NCI-H69 (cell line): ENCODE data around the gene STING1.
"Not testable (repeated sequence)": the region's sequence is repeated elsewhere in the genome, so short reads cannot be mapped to it uniquely, and the experiment has no call there.

Source experiments
- DNase-seq: peaks from one replicate; lab custom pipeline; 2025; lab: John Stamatoyannopoulos, UW

STING1 gene

GRCh38 chr5:139462586-139463276 is 19.8 kb downstream of the STING1 start, which contains the start of gene ECSCR:
Gene ECSCR, minus strand, starts transcription at chr5:139462743. Its CDS starts 73 bp downstream, at chr5:139462670.
- peak; percentile 71 for DNase-seq

GRCh38 chr5:139461698-139462097 is 20.9 kb downstream of the STING1 start:
- DNase-seq = no peak

- DNase-seq = no peak
Observed at GRCh38 chr5:139461176-139461575, 21.4 kb downstream of the STING1 start.

- DNase-seq = no peak
Observed at GRCh38 chr5:139460455-139460854, 22.1 kb downstream of the STING1 start.

DNA sequence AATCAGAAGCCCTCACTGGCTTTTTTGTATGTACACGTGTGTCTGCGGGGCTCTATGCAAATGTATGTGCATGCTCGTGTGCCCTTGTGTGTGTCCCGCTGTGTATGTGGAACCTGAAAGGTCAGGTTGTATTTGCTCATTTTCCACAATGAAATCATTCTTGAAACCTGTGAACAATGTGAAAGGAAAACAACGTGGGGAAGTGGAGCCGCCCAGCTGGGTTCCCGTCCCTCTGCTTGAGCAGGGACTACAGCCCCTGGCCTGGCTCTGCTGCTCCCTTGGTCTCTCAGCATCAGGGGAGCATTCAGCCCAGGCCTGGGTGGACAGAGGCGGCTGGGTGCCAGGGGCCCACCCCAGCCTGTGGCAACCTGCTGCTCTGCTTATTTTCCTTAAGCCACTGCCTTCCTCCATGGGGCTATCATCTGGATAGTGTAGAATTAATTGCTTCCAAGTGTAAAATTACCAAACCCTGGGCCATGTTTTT is 23.1 kb downstream of the STING1 start:
- DNase-seq = peak; percentile 64

DNA sequence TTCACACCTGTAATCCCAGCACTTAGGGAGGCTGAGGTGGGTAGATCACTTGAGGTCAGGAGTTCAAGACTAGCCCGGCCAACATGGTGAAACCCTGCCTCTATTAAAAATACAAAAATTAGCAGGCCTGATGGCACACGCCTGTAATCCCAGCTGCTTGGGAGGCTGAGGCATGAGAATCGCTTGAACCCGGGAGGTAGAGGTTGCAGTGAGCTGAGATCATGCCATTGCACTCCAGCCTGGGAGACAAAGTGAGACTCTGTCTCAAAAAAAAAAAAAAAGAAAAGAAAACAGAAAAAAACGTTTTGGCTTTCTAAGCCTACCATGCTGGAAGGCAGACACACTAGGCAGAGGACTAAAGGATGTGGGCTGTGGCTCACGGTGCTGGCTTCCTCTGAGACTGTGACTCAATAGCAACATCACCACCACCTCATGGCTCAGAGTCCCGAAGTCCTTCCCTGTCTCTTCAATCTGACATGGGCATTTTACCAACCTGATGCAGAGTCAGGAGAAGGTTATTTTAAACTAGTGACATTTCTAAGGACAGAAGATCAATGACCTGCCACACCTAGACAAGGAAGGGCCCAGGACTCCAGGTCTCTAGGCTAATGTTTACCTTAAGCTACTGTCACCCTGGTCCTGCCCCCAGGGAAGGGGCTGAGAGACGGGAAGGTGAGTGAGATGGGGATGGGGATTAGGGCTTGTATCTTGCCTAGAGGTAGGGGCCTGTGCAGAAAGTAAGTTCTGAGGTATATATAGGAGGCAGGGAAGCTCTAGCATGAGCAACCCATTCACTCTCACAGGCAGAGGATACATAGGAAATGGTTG is 23.8 kb downstream of the STING1 start:
- DNase-seq = peak; percentile 50

GRCh38 chr5:139457653-139458306 is 24.8 kb downstream of the STING1 start:
- DNase-seq = no peak

DNA sequence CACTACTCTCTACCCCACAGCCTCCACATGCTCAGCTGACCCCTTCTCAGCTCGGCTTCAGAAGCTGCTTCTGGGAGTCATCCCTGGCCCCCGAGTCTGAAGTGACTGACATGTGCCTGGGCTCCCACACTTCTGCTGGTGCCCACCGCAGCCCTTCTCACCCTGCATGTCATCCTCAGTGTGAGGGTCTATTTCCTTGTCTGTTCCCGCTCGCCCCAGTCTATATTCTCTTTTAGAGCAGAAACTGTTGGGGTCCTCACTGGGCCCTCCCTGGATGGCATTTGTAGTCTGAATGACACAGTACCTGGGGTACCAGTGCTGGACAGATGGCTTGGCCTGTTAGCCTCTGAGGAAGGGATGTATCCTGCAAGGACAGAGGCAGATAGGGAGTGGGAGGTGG is 25.3 kb downstream of the STING1 start:
- DNase-seq = no peak

- no peak for DNase-seq
Observed at GRCh38 chr5:139456776-139457175, 25.8 kb downstream of the STING1 start.

DNA sequence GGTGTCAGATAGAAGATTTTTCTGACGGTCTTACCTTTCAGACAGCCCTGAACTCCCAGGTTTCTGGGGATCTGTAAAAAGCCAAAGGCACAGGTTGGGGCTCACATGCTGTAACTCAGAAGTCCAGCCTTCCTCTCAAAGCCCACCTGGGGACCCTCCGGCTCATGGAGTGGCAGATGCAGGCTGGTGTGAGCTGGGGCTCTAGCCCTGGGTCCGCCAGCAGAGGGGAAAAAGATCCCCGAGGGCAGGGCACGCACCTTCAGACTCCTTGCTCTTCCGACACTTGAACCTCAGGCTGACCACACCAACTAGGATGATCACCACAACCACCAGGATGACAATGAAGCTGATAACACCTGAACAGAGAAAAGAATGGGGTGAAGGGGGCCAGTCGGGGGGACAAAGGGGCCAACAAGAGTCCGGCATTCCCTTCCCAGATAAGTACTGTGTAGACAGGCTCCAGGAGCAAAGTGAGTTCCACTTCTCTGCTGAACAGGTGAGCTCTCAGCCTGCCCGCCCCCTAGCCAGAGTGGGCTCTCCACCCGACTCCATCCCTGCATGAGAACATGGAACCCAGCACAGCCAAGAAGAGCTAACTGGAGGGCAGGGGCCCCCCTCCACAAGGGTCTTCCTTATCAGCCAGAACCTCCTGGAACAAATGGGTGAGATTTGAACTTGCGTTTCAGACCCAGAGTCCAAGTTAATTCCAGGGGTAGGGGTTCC is 27.8 kb downstream of the STING1 start:
- no peak for DNase-seq

GRCh38 chr5:139453683-139454567 is 28.6 kb downstream of the STING1 start:
- DNase-seq = no peak

- no peak for DNase-seq
Observed at GRCh38 chr5:139451878-139452660, 30.5 kb downstream of the STING1 start.

GRCh38 chr5:139451176-139451575 is 31.4 kb downstream of the STING1 start:
- DNase-seq = no peak

DNA sequence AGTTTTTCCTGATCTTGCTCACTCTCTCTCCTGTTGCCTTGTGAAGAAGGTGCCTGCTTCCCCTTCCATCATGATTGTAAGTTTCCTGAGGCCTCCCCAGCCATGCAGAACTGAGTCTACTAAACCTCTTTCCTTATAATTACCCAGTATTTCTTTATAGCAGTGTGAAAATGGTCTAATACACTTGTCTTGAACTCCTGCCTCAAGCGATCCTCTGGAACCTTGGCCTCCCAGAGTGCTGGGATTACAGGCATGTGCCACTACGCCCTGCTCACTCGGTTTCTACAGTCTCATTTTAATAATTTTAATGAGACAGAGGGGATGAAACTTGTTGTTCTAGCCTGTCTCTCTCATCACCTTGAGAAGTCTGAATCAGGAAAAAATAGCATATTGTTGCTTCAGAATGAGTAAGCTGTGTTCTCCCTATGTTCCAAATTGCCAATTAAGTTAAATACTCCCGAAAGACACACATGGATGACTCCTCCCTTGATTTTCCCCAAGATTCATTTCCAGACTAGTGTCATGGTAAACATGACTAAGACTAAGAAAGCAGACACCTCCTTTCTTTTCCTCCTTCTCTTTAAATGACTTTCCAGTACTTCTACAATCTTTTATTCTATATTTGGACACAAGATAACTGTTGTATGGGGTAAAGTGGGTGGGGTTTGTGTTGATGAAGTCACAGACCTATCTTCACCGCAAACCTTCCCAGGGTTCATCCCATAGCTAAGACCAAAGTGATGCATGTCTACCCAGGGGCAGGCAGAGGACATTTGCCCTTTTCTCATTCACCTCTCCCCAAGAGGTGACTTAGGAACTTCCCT is 35.4 kb downstream of the STING1 start:
- no peak for DNase-seq

DNA sequence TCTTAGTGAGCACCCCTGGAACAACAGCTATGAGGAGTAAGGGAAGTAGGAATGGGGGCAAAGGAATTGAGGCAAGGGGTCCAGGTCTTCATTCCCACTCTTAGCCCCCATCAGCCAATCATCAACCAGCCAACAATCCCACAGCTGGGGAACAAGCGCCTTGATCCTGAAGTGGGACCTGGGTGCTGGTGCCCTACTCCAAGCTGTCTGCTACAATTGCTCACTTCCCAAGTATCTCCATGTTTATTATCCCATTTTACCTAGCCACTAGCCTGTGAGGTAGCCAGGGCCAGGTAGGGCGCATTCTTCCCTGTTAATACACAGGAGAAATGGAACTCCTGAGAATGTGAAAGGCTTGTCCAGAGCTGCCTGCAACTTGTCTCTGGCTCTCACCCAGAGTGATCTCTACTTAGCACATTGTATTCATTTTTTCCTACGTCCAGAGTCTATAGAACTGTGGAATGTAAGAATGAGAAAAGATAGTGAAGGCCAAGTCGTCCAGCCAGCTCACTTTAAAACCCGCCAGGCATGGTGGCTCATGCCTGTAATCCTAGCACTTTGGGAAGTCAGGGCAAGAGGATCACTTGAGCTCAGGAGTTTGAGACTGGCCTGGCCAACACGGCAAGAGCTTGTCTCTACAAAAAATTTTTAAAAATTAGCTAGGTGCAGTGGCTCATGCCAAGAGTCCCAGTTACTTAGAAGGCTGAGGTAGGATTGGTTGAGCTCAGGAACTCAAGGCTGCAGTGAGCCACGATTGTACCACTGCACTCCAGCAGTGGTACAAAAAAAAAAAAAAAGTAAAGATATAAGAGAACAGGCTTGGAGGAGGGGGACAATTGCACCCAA is 37.0 kb downstream of the STING1 start:
- DNase-seq = no peak

GRCh38 chr5:139443831-139444453 is 38.6 kb downstream of the STING1 start:
- peak; percentile 54 for DNase-seq

DNA sequence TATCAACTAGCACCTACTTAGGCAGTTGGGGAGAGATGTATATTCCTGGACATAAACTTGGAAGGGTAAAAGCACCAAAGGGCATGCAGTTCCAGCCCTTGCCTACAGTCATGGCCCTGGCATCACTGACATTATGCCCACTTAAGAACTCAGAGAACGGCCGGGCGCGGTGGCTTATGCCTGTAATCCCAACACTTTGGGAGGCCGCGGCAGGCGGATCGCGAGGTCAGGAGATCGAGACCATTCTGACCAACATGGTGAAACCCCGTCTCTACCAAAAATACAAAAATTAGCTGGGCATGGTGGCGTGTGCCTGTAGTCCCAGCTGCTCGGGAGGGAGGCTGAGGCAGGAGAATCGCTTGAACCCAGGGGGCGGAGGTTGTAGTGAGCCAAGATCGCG is 42.1 kb downstream of the STING1 start:
- not testable (repeated sequence) for DNase-seq
